NCI-H1417 treated with DMSO at 0.1 percent for 48 hours (cell line): ENCODE results near the gene UNC80.

ENCODE experiments used
- DNase-seq: peaks from one replicate; lab custom pipeline; 2025; lab: John Stamatoyannopoulos, UW

UNC80 gene

GRCh38 chr2:209969692-209970091, 198.1 kb downstream of the UNC80 start:
- DNase-seq = no peak

GRCh38 chr2:209970271-209970670, 198.6 kb downstream of the UNC80 start:
- no peak for DNase-seq

DNA sequence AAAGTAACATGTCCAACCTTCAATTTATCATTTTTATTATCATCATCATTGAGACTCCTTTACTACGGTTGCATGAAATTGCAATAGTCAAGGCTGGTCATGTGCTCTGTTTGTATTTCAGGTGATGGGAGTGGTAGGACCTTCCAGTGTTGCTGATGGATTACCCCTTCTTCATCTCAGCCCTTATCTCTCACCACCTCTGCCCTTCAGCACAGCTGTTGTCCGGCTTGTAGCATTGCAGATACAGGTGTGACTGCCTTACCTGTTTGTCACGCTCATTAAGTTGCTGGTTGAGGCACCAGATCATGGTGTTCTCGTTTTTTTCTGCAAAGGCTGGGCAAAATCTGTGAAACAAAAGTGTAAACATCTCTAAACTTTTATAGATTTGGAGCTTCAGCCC, 199.1 kb downstream of the UNC80 start:
- no peak for DNase-seq

DNA sequence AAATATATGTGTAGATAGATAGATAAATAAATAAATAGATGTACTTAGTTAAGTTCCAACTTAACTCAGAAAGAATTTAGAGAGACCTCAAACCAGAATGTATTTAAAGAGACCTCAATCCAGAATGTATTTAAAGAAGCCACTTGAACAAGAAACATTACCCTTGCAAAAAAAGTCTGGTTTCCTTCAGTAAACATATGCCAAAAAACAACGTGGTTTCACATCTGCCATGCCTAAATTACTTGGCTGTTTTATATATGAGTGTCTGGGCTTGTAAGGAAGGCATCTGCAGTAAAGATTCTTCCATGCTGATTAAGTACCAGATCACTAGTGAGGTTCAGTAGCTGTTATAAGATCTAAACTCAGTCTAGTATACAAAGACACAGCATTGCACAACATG, 201.7 kb downstream of the UNC80 start:
- DNase-seq = no peak

DNA sequence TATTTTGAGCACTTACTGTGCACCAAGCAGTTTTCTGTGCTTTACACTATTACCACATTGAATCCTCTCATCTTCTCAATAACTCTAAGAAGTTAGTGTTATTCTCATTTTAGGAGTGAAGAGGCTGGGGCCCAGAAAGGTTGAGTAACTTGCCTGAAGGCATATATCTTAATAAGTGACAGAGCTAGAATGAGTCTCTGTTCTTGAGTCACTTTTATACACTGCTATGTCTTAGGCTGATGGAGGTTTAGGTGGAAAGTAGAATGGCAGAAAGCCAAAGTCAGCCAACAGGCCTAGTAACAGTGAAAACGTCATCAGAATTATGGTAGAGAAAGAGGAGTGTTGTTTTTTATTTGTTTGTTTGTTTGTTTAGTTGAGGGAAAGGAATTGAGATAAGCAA, 202.9 kb downstream of the UNC80 start:
- DNase-seq = no peak

- DNase-seq = no peak
Observed at GRCh38 chr2:209976698-209977385, 205.2 kb downstream of the UNC80 start.

GRCh38 chr2:209977386-209978239, 206.0 kb downstream of the UNC80 start:
- no peak for DNase-seq

DNA sequence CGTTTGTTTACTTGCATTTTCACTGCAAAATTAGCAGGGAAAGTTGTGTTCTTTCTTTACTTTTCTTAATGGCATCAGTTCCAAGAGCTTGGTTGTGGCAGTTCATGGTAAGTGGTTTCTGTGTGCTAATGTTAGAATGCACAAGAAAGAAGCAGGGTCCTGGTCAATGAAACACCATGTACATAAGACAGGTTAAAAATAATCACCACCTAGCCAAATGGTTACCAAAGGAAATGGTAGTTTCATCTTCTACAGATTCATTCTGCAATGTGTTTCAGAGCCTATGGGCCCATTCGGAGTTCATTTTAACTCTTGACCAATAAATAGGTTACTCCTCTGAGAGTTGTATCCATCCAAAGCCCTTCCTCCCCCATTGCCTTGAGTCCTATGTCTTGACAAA, 212.7 kb downstream of the UNC80 start:
- no peak for DNase-seq

DNA sequence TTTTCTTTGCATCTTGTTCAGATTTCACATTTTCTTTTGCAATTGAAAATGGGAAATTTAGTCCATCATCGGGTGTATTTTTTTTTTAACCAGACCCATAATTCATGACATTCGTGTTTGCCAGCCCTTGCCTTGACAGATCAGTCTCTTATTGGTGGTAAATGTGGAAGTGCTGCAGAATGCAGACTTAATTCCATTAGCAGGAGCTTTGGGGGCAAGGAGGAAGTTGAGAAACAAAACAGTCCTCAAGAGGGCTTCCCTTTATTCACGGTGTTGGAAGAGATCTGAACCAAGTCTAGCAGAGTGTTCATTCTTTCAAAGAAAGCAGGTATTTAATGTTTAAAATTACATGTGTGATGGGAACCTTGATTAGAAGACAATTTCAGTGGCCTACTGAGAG, 214.2 kb downstream of the UNC80 start:
- no peak for DNase-seq

GRCh38 chr2:209986415-209986814, 214.8 kb downstream of the UNC80 start:
- no peak for DNase-seq

- no peak for DNase-seq
Observed at GRCh38 chr2:209988010-209988409, 216.4 kb downstream of the UNC80 start.

DNA sequence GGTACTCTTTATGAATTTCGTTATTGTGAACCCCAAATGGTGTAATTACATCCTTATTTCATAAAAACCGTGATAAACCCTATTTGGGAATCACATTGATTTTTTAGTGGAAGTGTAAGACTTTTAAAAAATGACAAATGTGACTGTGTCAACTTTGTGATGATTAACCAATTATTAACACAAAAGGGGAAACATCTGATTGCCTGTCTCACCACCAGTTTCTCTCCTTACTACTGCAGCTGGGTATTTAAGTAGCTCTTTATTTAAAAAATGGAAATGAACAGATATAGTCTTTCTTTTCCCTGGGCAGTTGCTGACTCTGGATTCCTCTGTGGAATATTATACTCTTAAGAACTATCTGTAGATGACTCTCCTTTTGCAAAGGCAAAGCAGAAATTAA, 219.2 kb downstream of the UNC80 start:
- DNase-seq = no peak

GRCh38 chr2:209993968-209994367, 222.3 kb downstream of the UNC80 start:
- DNase-seq = no peak

DNA sequence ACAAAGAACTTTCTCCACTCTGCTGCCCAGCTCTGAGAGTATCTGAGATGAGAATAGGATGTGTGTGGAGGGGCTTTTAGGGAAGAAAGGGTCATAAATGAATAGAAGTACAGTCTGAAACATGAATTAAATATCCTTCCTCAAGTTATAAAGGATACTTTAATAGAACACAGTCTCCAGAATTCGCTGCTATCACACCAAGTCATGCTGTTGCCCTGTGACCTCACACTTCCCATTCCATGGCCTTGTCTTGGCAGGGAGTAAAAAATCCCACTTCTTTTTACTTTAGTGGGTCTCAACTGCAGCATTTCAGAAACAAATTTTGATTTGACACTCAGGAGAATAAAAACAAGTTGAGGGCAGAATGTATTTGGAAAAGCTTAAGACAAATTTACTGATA, 227.0 kb downstream of the UNC80 start:
- DNase-seq = no peak

- DNase-seq = no peak
Observed at GRCh38 chr2:210000464-210001324, 229.1 kb downstream of the UNC80 start.

GRCh38 chr2:210002158-210003157, 230.8 kb downstream of the UNC80 start, which contains the start of gene RPE:
Gene RPE (plus strand): TSS chr2:210002638. CDS start chr2:210002662, 24 bp downstream.
- DNase-seq = peak; percentile 66

- no peak for DNase-seq
Observed at GRCh38 chr2:210003359-210003758, 231.7 kb downstream of the UNC80 start.

- DNase-seq = no peak
Observed at GRCh38 chr2:210004881-210005280, 233.2 kb downstream of the UNC80 start.

GRCh38 chr2:210007895-210008294, 236.3 kb downstream of the UNC80 start:
- no peak for DNase-seq

DNA sequence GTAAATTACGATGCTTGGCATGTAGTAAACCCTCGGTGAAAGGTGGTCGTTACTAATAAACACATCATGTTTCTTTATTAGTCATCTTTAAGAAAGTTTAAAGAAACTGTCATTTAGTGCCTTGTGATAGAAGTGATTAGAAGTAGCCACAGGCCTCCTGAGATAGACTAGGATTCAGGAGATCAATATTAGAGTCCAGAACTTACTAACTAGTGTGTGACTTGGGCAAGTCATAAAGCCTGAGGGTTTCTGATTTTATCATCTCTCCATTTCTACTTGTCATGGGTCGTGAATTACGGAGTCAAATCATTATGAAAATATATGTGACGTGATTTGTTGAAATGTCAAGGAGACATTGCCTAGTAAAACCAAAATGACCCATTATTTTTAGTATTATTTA, 237.5 kb downstream of the UNC80 start:
- DNase-seq = no peak

- no peak for DNase-seq
Observed at GRCh38 chr2:210009896-210010295, 238.3 kb downstream of the UNC80 start.
